Muscle of leg (tissue), 9 donors: ENCODE data around the gene CASP2. TPM values are rescaled to one million over a fixed set of nuclear protein-coding genes. Genes with fewer than 3 reads are reported as not detected.

Source experiments
- polyA plus RNA-seq, 8 donors: library from polyadenylated mRNA; unstranded; fragments of 120-200 nt; gene quantifications; one replicate each; pipeline versions ENCODE4 v1.2.1 to v1.2.3, GENCODE V29; 2013; ENCODE audit warnings: inconsistent platforms in 1 of 8, low replicate concordance in 1 of 8; ENCODE audit not compliant: insufficient read length in 8 of 8, insufficient read depth in 1 of 8
- total RNA-seq: library from RNA; stranded (reverse); fragments of 120-200 nt; gene quantifications from one replicate; pipeline ENCODE4 v1.2.4, GENCODE V29; 2013

CASP2 gene
- total and polyA plus RNA-seq, 9 donors, result 12.1 to 29.1 (median 21.2) TPM

Other genes with a start within 250 kb of the CASP2 start
- not detected for gene OR6V1, start 236.0 kb upstream of the CASP2 start, total RNA-seq
- not detected for gene OR6V1, start 236.0 kb upstream of the CASP2 start, polyA plus RNA-seq
- gene PIP, start 156.3 kb upstream of the CASP2 start, total RNA-seq, result not detected
- not detected for gene PIP, start 156.3 kb upstream of the CASP2 start, polyA plus RNA-seq
- gene TAS2R39, start 104.9 kb upstream of the CASP2 start, total RNA-seq, result not detected
- gene TAS2R39, start 104.9 kb upstream of the CASP2 start, polyA plus RNA-seq, result under 1 TPM in 1 of 8 donors, not detected in 7; 0.32 TPM
- gene TAS2R40, start 66.3 kb upstream of the CASP2 start, total RNA-seq, result not detected
- not detected for gene TAS2R40, start 66.3 kb upstream of the CASP2 start, polyA plus RNA-seq
- 80.2 TPM for gene GSTK1, start 24.9 kb upstream of the CASP2 start, total RNA-seq
- 10 to 100 TPM; 77.2 to 98.4 (median 84.7) TPM for gene GSTK1, start 24.9 kb upstream of the CASP2 start, polyA plus RNA-seq
- gene TMEM139, start 3.4 kb upstream of the CASP2 start, total RNA-seq, result 0.40 TPM
- 1 to 10 TPM in 4 of 8 donors, under 1 TPM in 4; 0.67 to 3.9 (median 1.0) TPM for gene TMEM139, start 3.4 kb upstream of the CASP2 start, polyA plus RNA-seq
- gene CLCN1, start 27.8 kb downstream of the CASP2 start, total RNA-seq, result 1.1 TPM
- gene CLCN1, start 27.8 kb downstream of the CASP2 start, polyA plus RNA-seq, result 1 to 10 TPM in 5 of 8 donors, under 1 TPM in 3; 0.27 to 3.1 (median 1.2) TPM
- 1.4 TPM for gene FAM131B, start 74.4 kb downstream of the CASP2 start, total RNA-seq
- gene FAM131B, start 74.4 kb downstream of the CASP2 start, polyA plus RNA-seq, result 1 to 10 TPM; 1.5 to 2.6 (median 2.0) TPM
- gene ZYX, start 93.0 kb downstream of the CASP2 start, total RNA-seq, result 41.4 TPM
- 100 to 1,000 TPM; 181 to 290 (median 223) TPM for gene ZYX, start 93.0 kb downstream of the CASP2 start, polyA plus RNA-seq
- not detected for gene EPHA1, start 120.5 kb downstream of the CASP2 start, total RNA-seq
- gene EPHA1, start 120.5 kb downstream of the CASP2 start, polyA plus RNA-seq, result 1 to 10 TPM; 2.1 to 6.1 (median 4.4) TPM
- not detected for gene TAS2R60, start 155.1 kb downstream of the CASP2 start, total RNA-seq
- not detected for gene TAS2R60, start 155.1 kb downstream of the CASP2 start, polyA plus RNA-seq
- not detected for gene TAS2R41, start 189.5 kb downstream of the CASP2 start, total RNA-seq
- not detected for gene TAS2R41, start 189.5 kb downstream of the CASP2 start, polyA plus RNA-seq